ENCODE results near the gene URAD. TPM values are rescaled to one million over a fixed set of nuclear protein-coding genes. Genes with fewer than 3 reads are reported as not detected.

URAD gene
- total and polyA plus RNA-seq, 7 donors, result 15.4 to 30.6 (median 20.8) TPM; not detected in 4

DNA sequence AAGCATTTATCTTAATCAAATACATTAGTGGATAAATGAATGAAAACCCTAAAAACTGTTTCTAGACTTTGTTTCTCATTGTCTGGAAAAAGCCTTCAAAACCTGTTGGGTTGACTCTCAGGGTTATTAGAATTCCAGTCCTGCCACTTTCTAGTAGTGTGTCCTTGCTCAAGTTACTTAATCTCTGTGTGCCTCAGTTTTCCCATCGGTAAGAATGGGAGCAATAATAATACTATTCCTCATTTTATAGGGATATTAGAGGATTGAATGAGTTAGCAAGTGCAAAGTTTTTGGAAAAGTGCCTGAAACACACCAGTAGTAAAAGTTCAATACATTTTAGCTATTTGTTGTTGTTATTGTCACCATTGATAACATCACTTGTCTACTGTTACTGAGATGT lies 2.9 kb downstream of the URAD start:
- Histone ChIP-seq H3K4me1 (peaks cover 0 to 2% (median 2%) of the 10 kb centered on the region in 4 donors), H3K4me3 (no peak overlapping the region), H3K27me3 (peaks cover 14 to 81% (median 47%) of the 10 kb centered on the region in 3 donors), H3K9me3 (no peaks in the 10 kb centered on the region), H3K27ac (no peak overlapping the region), H3K36me3 (no peaks in the 10 kb centered on the region)
- intact Hi-C loops (cut with DNase I), result loop anchor here (10.0 kb wide), 1 partner anchor 1041 kb away; no protein-coding TSS in a partner anchor
- WGBS, 2 donors, result 88 to 91% methylated on average over 1 of the region's 1 CpG
- no peak for DNase-seq
- TF ChIP-seq POLR2AphosphoS5 (IDR thresholded peaks at IDR 0.05) (no peak), EP300 (IDR thresholded peaks at IDR 0.05) (no peak), POLR2A (IDR thresholded peaks at IDR 0.05) (no peak)
- TF ChIP-seq, protein P1, sequence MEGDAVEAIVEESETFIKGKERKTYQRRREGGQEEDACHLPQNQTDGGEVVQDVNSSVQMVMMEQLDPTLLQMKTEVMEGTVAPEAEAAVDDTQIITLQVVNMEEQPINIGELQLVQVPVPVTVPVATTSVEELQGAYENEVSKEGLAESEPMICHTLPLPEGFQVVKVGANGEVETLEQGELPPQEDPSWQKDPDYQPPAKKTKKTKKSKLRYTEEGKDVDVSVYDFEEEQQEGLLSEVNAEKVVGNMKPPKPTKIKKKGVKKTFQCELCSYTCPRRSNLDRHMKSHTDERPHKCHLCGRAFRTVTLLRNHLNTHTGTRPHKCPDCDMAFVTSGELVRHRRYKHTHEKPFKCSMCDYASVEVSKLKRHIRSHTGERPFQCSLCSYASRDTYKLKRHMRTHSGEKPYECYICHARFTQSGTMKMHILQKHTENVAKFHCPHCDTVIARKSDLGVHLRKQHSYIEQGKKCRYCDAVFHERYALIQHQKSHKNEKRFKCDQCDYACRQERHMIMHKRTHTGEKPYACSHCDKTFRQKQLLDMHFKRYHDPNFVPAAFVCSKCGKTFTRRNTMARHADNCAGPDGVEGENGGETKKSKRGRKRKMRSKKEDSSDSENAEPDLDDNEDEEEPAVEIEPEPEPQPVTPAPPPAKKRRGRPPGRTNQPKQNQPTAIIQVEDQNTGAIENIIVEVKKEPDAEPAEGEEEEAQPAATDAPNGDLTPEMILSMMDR (IDR thresholded peaks at IDR 0.05), result no peak

GRCh38 chr13:27982361-27982760 lies 6.1 kb downstream of the URAD start:
- Histone ChIP-seq H3K27me3 (peaks cover 39 to 95% (median 70%) of the 10 kb centered on the region in 3 donors), H3K9me3 (no peaks in the 10 kb centered on the region), H3K4me1 (peaks cover 0 to 34% (median 26%) of the 10 kb centered on the region in 4 donors), H3K36me3 (no peaks in the 10 kb centered on the region), H3K27ac (no peak overlapping the region), H3K4me3 (no peak overlapping the region)
- no peak for DNase-seq
- intact Hi-C loops (cut with DNase I), result loop anchor here (2.0 to 10.0 kb wide), 3 partner anchors 150 to 1038 kb away; no protein-coding TSS in a partner anchor
- WGBS, 2 donors, result 81 to 88% methylated on average over 2 of the region's 2 CpGs
- no peak for TF ChIP-seq POLR2AphosphoS5 (IDR thresholded peaks at IDR 0.05)
- no peak for TF ChIP-seq EP300 (IDR thresholded peaks at IDR 0.05)
- TF ChIP-seq POLR2A (IDR thresholded peaks at IDR 0.05), result no peak
- TF ChIP-seq, protein P1 (IDR thresholded peaks at IDR 0.05), result no peak

- Histone ChIP-seq H3K4me3 (no peak overlapping the region), H3K4me1 (peaks cover 0 to 34% (median 26%) of the 10 kb centered on the region in 4 donors), H3K9me3 (no peaks in the 10 kb centered on the region), H3K27ac (no peak overlapping the region), H3K36me3 (no peaks in the 10 kb centered on the region), H3K27me3 (peaks cover 44 to 97% (median 82%) of the 10 kb centered on the region in 3 donors)
- WGBS, 2 donors, result 11 to 48% methylated on average over 11 of the region's 11 CpGs
- TF ChIP-seq POLR2A (IDR thresholded peaks at IDR 0.05) (no peak), POLR2AphosphoS5 (IDR thresholded peaks at IDR 0.05) (no peak), EP300 (IDR thresholded peaks at IDR 0.05) (no peak)
- TF ChIP-seq, protein P1 (IDR thresholded peaks at IDR 0.05), result no peak
- no peak for DNase-seq
- intact Hi-C loops (cut with DNase I), result loop anchor here (5.0 to 10.0 kb wide), 2 partner anchors 604 to 1036 kb away; no protein-coding TSS in a partner anchor
Observed at GRCh38 chr13:27981006-27981708, 7.3 kb downstream of the URAD start.

DNA sequence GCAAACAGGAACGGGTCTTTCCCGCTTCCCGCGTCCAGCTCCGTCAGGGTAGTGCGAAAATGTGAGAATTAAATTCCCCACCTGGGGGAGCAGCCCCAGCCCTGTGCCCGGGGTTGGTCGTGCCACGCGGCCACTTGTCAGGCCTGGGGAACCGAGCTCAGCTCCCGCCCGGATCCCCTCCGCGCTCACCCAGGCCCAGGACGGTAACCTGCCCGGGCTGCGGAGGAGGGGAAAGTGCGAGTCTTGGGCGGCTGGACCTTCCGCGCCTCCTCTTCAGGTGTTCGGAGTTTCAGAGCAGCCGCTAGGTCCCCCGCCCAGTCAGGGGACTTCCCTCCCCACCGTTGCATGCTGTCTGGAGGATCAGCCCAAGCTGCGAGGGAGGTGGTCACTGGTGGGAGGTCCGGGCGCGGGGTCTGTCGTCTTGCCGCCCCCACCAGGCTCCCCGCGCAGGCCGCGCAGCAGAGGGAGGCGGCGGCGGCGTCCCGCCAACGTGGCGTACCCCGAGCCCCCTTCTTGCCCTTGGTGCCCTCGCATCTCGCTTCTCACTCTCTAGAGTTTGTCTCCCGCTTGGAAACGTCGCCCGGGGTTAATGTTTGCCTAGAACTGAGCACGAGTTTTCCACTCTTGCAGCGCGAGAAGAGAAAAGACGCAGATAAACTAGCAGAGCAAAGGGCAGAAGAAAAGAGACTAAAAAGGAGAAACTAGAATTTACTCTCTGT lies 8.1 kb downstream of the URAD start:
- no peaks in the 10 kb centered on the region for H3K9me3 ChIP-seq
- DNase-seq, result no peak
- H3K4me3 ChIP-seq, result no peak overlapping the region
- peaks cover 0 to 40% (median 29%) of the 10 kb centered on the region in 4 donors for H3K4me1 ChIP-seq
- no peak overlapping the region for H3K27ac ChIP-seq
- WGBS, 2 donors, result 1 to 11% methylated on average over 54 of the region's 54 CpGs
- intact Hi-C loops (cut with DNase I), result loop anchor here (5.0 to 10.0 kb wide), 2 partner anchors 603 to 1036 kb away; no protein-coding TSS in a partner anchor
- no peak for TF ChIP-seq POLR2AphosphoS5 (IDR thresholded peaks at IDR 0.05)
- no peak for TF ChIP-seq POLR2A (IDR thresholded peaks at IDR 0.05)
- TF ChIP-seq EP300 (IDR thresholded peaks at IDR 0.05), result no peak
- TF ChIP-seq, protein P1 (IDR thresholded peaks at IDR 0.05), result no peak
- H3K36me3 ChIP-seq, result no peaks in the 10 kb centered on the region
- peaks cover 49 to 97% (median 87%) of the 10 kb centered on the region in 3 donors for H3K27me3 ChIP-seq
